Measurements from ENCODE around the gene TTC34.

DNA sequence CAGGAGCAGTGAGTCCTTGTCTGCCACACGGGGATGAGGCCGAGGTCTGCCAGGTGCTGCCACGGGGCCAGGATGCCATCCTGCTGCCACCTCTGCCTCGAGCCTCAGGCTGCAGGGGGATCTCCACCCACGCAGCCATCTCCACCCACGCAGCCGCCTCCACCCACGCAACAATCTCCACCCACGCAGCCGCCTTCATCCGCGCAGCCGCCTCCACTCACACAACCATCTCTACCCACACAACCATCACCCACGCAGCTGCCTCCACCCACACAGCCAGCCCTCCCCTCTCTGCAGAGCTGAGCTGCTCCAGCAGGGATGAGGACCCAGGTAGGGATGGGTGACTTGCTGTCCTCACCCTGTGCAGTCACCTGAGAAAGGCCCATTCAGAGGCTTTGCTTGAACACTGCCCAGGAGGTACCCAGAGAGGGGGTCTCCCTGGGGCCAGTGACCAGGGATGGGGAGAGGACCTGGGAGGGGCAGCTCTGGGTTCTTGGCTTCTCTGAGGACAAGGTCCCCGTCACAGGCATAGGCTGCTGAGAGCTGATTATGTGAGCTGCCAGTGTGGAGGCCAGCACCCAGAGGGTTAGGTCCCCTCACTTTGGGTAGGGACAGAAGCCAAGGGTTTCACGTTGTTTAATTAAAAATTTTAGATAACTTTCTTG lies 46.6 kb upstream of the TTC34 start:
- TF ChIP-seq, protein P1, sequence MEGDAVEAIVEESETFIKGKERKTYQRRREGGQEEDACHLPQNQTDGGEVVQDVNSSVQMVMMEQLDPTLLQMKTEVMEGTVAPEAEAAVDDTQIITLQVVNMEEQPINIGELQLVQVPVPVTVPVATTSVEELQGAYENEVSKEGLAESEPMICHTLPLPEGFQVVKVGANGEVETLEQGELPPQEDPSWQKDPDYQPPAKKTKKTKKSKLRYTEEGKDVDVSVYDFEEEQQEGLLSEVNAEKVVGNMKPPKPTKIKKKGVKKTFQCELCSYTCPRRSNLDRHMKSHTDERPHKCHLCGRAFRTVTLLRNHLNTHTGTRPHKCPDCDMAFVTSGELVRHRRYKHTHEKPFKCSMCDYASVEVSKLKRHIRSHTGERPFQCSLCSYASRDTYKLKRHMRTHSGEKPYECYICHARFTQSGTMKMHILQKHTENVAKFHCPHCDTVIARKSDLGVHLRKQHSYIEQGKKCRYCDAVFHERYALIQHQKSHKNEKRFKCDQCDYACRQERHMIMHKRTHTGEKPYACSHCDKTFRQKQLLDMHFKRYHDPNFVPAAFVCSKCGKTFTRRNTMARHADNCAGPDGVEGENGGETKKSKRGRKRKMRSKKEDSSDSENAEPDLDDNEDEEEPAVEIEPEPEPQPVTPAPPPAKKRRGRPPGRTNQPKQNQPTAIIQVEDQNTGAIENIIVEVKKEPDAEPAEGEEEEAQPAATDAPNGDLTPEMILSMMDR (conservative IDR thresholded peaks at IDR 0.05 in 1 of 2, IDR thresholded peaks at IDR 0.05 in 1 of 2; ENCODE audit: extremely low read depth in 1 of 2, insufficient read depth in 1 of 2, low read depth in 1 of 2, low read length in 2 of 2), result no peak
- TF ChIP-seq EZH2 (IDR thresholded peaks at IDR 0.05; ENCODE audit: borderline replicate concordance, low read length), result no peak

All from mammary epithelial cell (primary cell).